Keratinocyte (primary cell): ENCODE results near the gene TMEM39B. TPM values are rescaled to one million over a fixed set of nuclear protein-coding genes. Genes with fewer than 3 reads are reported as not detected.
A peak's percentile ranks its signal among the peaks of the same experiment; 100 is the strongest.
"Not testable (repeated sequence)": the region's sequence is repeated elsewhere in the genome, so short reads cannot be mapped to it uniquely, and the experiment has no call there.

ENCODE experiments used
- DNase-seq: peaks from one replicate; pipeline ENCODE4 v3.0.0-alpha.2; 2011; ENCODE audit warnings: low read depth, missing footprints, low spot score
- FAIRE-seq: peaks from 2 replicates; lab custom pipeline; 2011; peaks lifted over from hg19 to GRCh38; lab: Jason Lieb, UNC
- H2AFZ ChIP-seq: 2 replicates; pipeline ENCODE4 v1.6.0; 2012; ENCODE audit warnings: low read length, control low read depth, inconsistent platforms; ENCODE audit not compliant: control insufficient read depth
- H3K27ac ChIP-seq: 2 replicates; pipeline ENCODE4 v1.5.1; 2011; ENCODE audit warnings: low read length; ENCODE audit not compliant: control insufficient read depth, insufficient read depth
- H3K27me3 ChIP-seq: 3 replicates; pipeline ENCODE4 v1.6.0; 2011; ENCODE audit warnings: low read length; ENCODE audit not compliant: control insufficient read depth, insufficient read depth; ENCODE audit errors: extremely low read depth
- H3K36me3 ChIP-seq, 2 experiments: 2 replicates in 1 of 2; 3 replicates in 1 of 2; pipeline ENCODE4 v1.5.1; 2011; ENCODE audit warnings: low read length in 2 of 2, mild to moderate bottlenecking in 1 of 2; ENCODE audit not compliant: control insufficient read depth in 2 of 2, insufficient read depth in 2 of 2; ENCODE audit errors: extremely low read depth in 1 of 2
- H3K4me1 ChIP-seq: 3 replicates; pipeline ENCODE4 v1.5.1; 2011; ENCODE audit warnings: low read length; ENCODE audit not compliant: control insufficient read depth, insufficient read depth; ENCODE audit errors: extremely low read depth
- H3K4me2 ChIP-seq: 3 replicates; pipeline ENCODE4 v1.6.0; 2011; ENCODE audit warnings: low read depth, low read length; ENCODE audit not compliant: control insufficient read depth, insufficient read depth; ENCODE audit errors: extremely low read depth
- H3K4me3 ChIP-seq, 3 experiments: fragments of 200-600 bp in 1 of 3; sonication (generic) in 1 of 3; 2 replicates in 2 of 3; 3 replicates in 1 of 3; pipeline ENCODE4 v1.5.1; 2011 to 2016; ENCODE audit warnings: low read length in 3 of 3, mild to moderate bottlenecking in 3 of 3, control low read depth in 2 of 3, inconsistent platforms in 1 of 3, low read depth in 1 of 3, mixed read lengths in 1 of 3, mixed run types in 1 of 3, moderate library complexity in 1 of 3; ENCODE audit not compliant: control insufficient read depth in 2 of 3, insufficient read depth in 2 of 3; ENCODE audit errors: extremely low read depth in 1 of 3
- H3K79me2 ChIP-seq: 2 replicates; pipeline ENCODE4 v1.6.0; 2012; ENCODE audit warnings: low read length; ENCODE audit not compliant: control insufficient read depth, insufficient read depth
- H3K9ac ChIP-seq: 3 replicates; pipeline ENCODE4 v1.6.0; 2011; ENCODE audit warnings: low read length; ENCODE audit not compliant: control insufficient read depth, insufficient read depth; ENCODE audit errors: extremely low read depth
- H3K9me1 ChIP-seq: 3 replicates; pipeline ENCODE4 v1.6.0; 2011; ENCODE audit warnings: low read length; ENCODE audit not compliant: control insufficient read depth, insufficient read depth; ENCODE audit errors: extremely low read depth
- H3K9me3 ChIP-seq: 2 replicates; pipeline ENCODE4 v1.5.1; 2012; ENCODE audit warnings: low read depth, low read length; ENCODE audit not compliant: control insufficient read depth
- H4K20me1 ChIP-seq: 3 replicates; pipeline ENCODE4 v1.6.0; 2011; ENCODE audit warnings: low read length; ENCODE audit not compliant: control insufficient read depth, insufficient read depth; ENCODE audit errors: extremely low read depth
- CTCF ChIP-seq, 3 experiments: IDR thresholded peaks in 1 of 3; conservative IDR thresholded peaks in 1 of 3; optimal IDR thresholded peaks in 1 of 3; 2 replicates in 2 of 3; 3 replicates in 1 of 3; pipeline versions ENCODE3 to v1.5.1; 2011; ENCODE audit warnings: low read length in 3 of 3, mild to moderate bottlenecking in 3 of 3, moderate library complexity in 2 of 3, control low read depth in 1 of 3, inconsistent platforms in 1 of 3; ENCODE audit not compliant: insufficient read depth in 2 of 3; ENCODE audit errors: extremely low read depth in 1 of 3
- EZH2 ChIP-seq: IDR thresholded peaks from one replicate; pipeline ENCODE4 v1.6.1; 2012; ENCODE audit warnings: inconsistent platforms, mild to moderate bottlenecking, low read length, moderate library complexity
- dilution Hi-C: fragments of 300-500 bp; cut with MboI; formaldehyde crosslinking; loops from one replicate; pipeline ENCODE4 v1.7.0; 2020; ENCODE audit warnings: low sequenced_read_pairs; ENCODE audit not compliant: extremely low pct_ligation_motif_present
- polyA plus RNA-seq, 5 experiments: library from polyadenylated mRNA; depleted of rRNA in 3 of 5; stranded (reverse) in 3 of 5; stranded (forward) in 1 of 5; unstranded in 1 of 5; fragments of >200 nt; gene quantifications; 1 replicate in 1 of 5; 2 replicates in 3 of 5; 3 replicates in 1 of 5; pipeline versions ENCODE4 v1.2.1 to v1.2.3, GENCODE V29; 2011 to 2012; ENCODE audit warnings: missing spikeins in 2 of 5, low read depth in 1 of 5, low replicate concordance in 1 of 5

The TMEM39B gene
- polyA plus RNA-seq, 1 donor (not counting 4 experiments of a cell fraction or from before 2014, with no cell fraction given) = 6.8 TPM

- FAIRE-seq (no peak), DNase-seq (no peak)
- no peak overlapping the region for H3K4me3 ChIP-seq
- no peak overlapping the region for H3K9ac ChIP-seq
- H3K9me3 ChIP-seq = no peaks in the 10 kb centered on the region
- H2AFZ ChIP-seq = no peak overlapping the region
- H3K4me2 ChIP-seq = no peak overlapping the region
- peaks cover 2 to 3% of the 10 kb centered on the region in 2 experiments for H3K36me3 ChIP-seq
- H4K20me1 ChIP-seq = peaks cover 10% of the 10 kb centered on the region
- dilution Hi-C loops = no loop called here
- H3K4me1 ChIP-seq = peaks cover 9% of the 10 kb centered on the region
- no peaks in the 10 kb centered on the region for H3K27me3 ChIP-seq
- TF ChIP-seq EZH2 = no peak
- no peak for TF ChIP-seq CTCF (optimal IDR thresholded peaks at IDR 0.05 in 1 of 3, IDR thresholded peaks at IDR 0.05 in 1 of 3, conservative IDR thresholded peaks at IDR 0.05 in 1 of 3; ENCODE audit: extremely low read depth in 1 of 3, insufficient read depth in 2 of 3, low read length in 3 of 3)
- H3K27ac ChIP-seq = no peak overlapping the region
- H3K79me2 ChIP-seq = peaks cover 70% of the 10 kb centered on the region
- H3K9me1 ChIP-seq = no peaks in the 10 kb centered on the region
Measured at GRCh38 chr1:32128964-32129363, 56.2 kb downstream of the TMEM39B start.

GRCh38 chr1:32133950-32134280, 61.2 kb downstream of the TMEM39B start:
- H4K20me1 ChIP-seq, H3K9me1 ChIP-seq, H3K9ac ChIP-seq, DNase-seq, H3K36me3 ChIP-seq, H3K4me2 ChIP-seq, dilution Hi-C loops, H3K27me3 ChIP-seq, H3K4me3 ChIP-seq, H2AFZ ChIP-seq, H3K9me3 ChIP-seq, FAIRE-seq: not testable (repeated sequence)
- Histone ChIP-seq H3K79me2 (peaks cover 67% of the 10 kb centered on the region), H3K4me1 (peaks cover 11% of the 10 kb centered on the region), H3K27ac (peak overlapping the region; percentile 56)

- no peak overlapping the region for H3K27ac ChIP-seq
- H3K79me2 ChIP-seq = peaks cover 72% of the 10 kb centered on the region
- peaks cover 5% of the 10 kb centered on the region for H4K20me1 ChIP-seq
- DNase-seq (no peak), FAIRE-seq (no peak)
- peaks cover 18% of the 10 kb centered on the region for H3K4me1 ChIP-seq
- no peak overlapping the region for H2AFZ ChIP-seq
- H3K4me3 ChIP-seq = no peak overlapping the region
- no peak overlapping the region for H3K4me2 ChIP-seq
- dilution Hi-C loops = no loop called here
- no peaks in the 10 kb centered on the region for H3K9me3 ChIP-seq
- no peaks in the 10 kb centered on the region for H3K9me1 ChIP-seq
- H3K27me3 ChIP-seq = no peaks in the 10 kb centered on the region
- no peak for TF ChIP-seq CTCF (optimal IDR thresholded peaks at IDR 0.05 in 1 of 3, IDR thresholded peaks at IDR 0.05 in 1 of 3, conservative IDR thresholded peaks at IDR 0.05 in 1 of 3; ENCODE audit: extremely low read depth in 1 of 3, insufficient read depth in 2 of 3, low read length in 3 of 3)
- TF ChIP-seq EZH2 = no peak
- no peak overlapping the region for H3K9ac ChIP-seq
- no peaks in the 10 kb centered on the region for H3K36me3 ChIP-seq
Measured at GRCh38 chr1:32137111-32137510, 64.4 kb downstream of the TMEM39B start.
